NB4 (cell line): Measurements from ENCODE around the gene SCAF1.

Experiments used
- DNase-seq: peaks from one replicate; pipeline ENCODE4 v3.0.0; 2010; ENCODE audit warnings: low read depth
- H3K4me3 ChIP-seq: one replicate; pipeline ENCODE4 v1.5.1; 2011; ENCODE audit warnings: mild to moderate bottlenecking, low read depth, low read length, moderate library complexity
- MAX ChIP-seq: IDR thresholded peaks from 2 replicates; pipeline ENCODE4 v1.6.1; 2011; ENCODE audit warnings: low read depth, low read length
- MYC ChIP-seq: IDR thresholded peaks from 2 replicates; pipeline ENCODE4 v1.6.1; 2011; ENCODE audit warnings: low read depth, low read length
- POLR2A ChIP-seq: IDR thresholded peaks from 2 replicates; pipeline ENCODE4 v1.6.1; 2011; ENCODE audit warnings: mild to moderate bottlenecking; ENCODE audit not compliant: insufficient read length; ENCODE audit errors: extremely low read depth
- TF ChIP-seq, protein P1 (sequence below): IDR thresholded peaks from one replicate; pipeline ENCODE4 v1.5.1; 2012; ENCODE audit warnings: low read depth, low read length

The SCAF1 gene

DNA sequence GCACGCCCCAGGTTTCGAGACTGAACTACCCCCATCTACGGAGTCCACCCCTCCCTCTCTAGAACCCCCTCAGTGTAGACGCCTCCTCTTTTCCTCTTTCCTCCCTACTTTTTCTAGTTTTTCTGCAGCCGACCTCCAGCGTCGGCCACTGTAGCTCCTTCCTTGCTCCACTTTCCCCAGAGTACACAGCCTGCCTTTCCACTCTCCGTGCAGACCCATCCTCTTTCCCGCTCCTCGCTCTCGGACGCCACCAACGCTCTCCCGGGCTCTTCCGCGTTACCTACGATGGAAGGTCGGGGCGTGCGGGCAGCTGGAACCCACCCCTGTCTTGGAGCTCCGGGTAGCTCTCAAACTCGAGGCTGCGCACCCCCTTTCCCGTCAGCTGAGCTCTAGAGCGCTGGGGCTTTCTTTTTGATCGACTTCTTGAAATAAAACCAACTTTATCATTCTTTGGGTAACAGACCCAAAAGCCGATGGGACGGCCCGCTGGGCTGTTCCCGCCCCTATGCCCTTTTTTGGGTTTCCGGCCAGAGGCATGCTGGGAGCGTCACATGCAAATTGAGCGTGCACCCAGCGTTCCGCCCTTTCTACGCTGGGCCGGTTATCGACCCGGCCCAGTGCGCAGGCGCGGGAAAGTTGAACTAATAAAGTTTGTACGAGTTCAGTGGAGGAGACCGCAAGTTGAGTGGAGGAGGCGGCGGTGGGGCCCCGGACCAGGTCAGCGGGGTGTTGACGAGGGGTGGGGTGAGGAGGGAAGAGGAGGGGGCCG is 23.5 kb downstream of the SCAF1 start, which contains the start of the genes BCL2L12 and IRF3:
Gene BCL2L12 (plus strand): TSS at position 583 of the 769 bp plus-strand sequence. CDS start 760 bp downstream, outside the sequence.
Gene IRF3 (minus strand): TSS at position 507 of the 769 bp plus-strand sequence. CDS start 1,019 bp downstream, outside the sequence.
- peak; percentile 53 for TF ChIP-seq MAX
- TF ChIP-seq POLR2A: peak; percentile 80
- TF ChIP-seq, protein P1, sequence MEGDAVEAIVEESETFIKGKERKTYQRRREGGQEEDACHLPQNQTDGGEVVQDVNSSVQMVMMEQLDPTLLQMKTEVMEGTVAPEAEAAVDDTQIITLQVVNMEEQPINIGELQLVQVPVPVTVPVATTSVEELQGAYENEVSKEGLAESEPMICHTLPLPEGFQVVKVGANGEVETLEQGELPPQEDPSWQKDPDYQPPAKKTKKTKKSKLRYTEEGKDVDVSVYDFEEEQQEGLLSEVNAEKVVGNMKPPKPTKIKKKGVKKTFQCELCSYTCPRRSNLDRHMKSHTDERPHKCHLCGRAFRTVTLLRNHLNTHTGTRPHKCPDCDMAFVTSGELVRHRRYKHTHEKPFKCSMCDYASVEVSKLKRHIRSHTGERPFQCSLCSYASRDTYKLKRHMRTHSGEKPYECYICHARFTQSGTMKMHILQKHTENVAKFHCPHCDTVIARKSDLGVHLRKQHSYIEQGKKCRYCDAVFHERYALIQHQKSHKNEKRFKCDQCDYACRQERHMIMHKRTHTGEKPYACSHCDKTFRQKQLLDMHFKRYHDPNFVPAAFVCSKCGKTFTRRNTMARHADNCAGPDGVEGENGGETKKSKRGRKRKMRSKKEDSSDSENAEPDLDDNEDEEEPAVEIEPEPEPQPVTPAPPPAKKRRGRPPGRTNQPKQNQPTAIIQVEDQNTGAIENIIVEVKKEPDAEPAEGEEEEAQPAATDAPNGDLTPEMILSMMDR: no peak
- TF ChIP-seq MYC: peak; percentile 53; the same call in 1 of the 2 replicates
- peak; percentile 95 for DNase-seq
- H3K4me3 ChIP-seq: peak within 1 kb of the TSS; percentile 76

GRCh38 chr19:49666120-49666444 is 24.1 kb downstream of the SCAF1 start:
- no peak for DNase-seq
- peak overlapping the region; percentile 76 for H3K4me3 ChIP-seq
- TF ChIP-seq, protein P1: no peak
- peak; percentile 5; the same call in 1 of the 2 replicates for TF ChIP-seq MYC

DNA sequence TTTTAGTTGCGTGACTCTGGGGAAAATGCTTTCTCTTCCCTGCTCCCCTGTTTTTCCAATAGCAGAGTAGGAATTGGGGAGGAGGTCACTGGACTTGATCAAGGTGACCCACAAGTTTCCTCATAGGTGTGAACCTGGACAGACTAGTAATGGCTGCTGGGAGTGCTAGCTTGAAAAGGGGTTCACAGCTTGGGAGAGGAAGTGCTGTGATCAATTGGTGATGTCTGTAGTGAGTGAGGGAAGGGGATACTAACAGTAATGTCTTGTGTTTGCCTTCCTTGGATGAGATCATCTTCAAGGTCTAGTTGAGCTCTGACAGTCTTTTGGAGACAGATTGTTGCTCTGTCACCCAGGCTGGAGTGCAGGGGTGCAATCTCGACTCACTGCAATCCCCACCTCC is 25.5 kb downstream of the SCAF1 start:
- no peak overlapping the region for H3K4me3 ChIP-seq
- DNase-seq: no peak
- no peak for TF ChIP-seq POLR2A
- TF ChIP-seq, protein P1: no peak
- TF ChIP-seq MYC: no peak
- no peak for TF ChIP-seq MAX

DNA sequence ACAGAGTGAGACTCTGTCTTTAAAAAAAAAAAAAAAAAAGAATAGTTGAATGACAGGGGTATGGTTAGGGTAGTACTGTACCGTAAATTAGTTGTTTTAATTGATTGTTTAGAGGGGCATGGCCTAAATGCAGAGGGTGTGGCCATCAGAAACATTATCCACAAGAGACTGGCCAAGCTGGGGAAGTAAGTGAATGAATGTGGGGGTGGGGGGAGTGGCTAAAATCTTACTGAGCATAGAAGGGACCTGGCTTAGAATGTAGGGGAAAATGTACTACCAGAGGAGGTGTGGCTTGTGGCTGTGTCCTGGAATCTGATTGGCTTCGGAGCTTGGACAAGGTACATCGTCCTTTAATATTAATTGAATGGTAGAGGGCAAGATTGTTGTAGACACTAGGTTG is 27.5 kb downstream of the SCAF1 start:
- TF ChIP-seq, protein P1: no peak
- TF ChIP-seq MYC (no peak), POLR2A (no peak), MAX (no peak)
- no peak overlapping the region for H3K4me3 ChIP-seq
- peak; percentile 42 for DNase-seq

- no peak overlapping the region for H3K4me3 ChIP-seq
- no peak for TF ChIP-seq MYC
- TF ChIP-seq, protein P1: peak; percentile 95
- peak; percentile 75 for DNase-seq
These were observed 30.3 kb downstream of the SCAF1 start for GRCh38 chr19:49672131-49672919.
